ENCODE results near the gene YAF2.

Gene YAF2

DNA sequence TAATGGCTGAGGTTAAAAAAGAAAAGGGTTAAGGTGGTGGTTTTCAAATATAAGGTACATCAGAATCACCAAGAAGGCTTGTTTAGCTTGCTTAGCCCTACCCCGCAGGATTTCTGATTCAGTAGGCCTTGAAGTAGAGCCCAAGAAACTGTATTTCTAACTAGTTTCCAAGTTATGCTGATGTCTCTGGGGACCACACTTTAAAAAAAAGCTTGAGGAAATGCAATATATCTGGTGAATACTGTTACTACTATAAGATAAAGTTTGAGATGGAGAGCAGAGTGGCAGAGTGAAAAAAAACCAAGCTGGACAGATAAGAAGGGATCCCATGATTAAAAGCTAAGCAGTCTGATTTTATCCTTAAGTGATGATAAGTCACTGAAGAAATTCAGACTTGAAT, 75.1 kb downstream of the YAF2 start:
- H3K36me3 ChIP-seq: peaks cover 20% of the 10 kb centered on the region
- H3K27me3 ChIP-seq: no peaks in the 10 kb centered on the region
- no peaks in the 10 kb centered on the region for H3K9me3 ChIP-seq
- H3K27ac ChIP-seq: no peak overlapping the region
- TF ChIP-seq CTCF (IDR thresholded peaks at IDR 0.05): no peak
- H3K4me3 ChIP-seq (ENCODE audit: low read depth in 1 of 2, low read length in 1 of 2): no peak overlapping the region
- no peaks in the 10 kb centered on the region for H3K4me1 ChIP-seq (ENCODE audit: control insufficient read depth in 1 of 2, insufficient read depth in 1 of 2, low read depth in 1 of 2, low read length in 1 of 2)

- Histone ChIP-seq H3K27me3 (no peaks in the 10 kb centered on the region), H3K27ac (no peak overlapping the region), H3K36me3 (peaks cover 20% of the 10 kb centered on the region), H3K4me3 (ENCODE audit: low read depth in 1 of 2, low read length in 1 of 2) (no peak overlapping the region), H3K9me3 (no peaks in the 10 kb centered on the region), H3K4me1 (ENCODE audit: control insufficient read depth in 1 of 2, insufficient read depth in 1 of 2, low read depth in 1 of 2, low read length in 1 of 2) (no peaks in the 10 kb centered on the region)
- no peak for TF ChIP-seq CTCF (IDR thresholded peaks at IDR 0.05)
Measured at GRCh38 chr12:42162193-42162592, 75.9 kb downstream of the YAF2 start.

- TF ChIP-seq CTCF (IDR thresholded peaks at IDR 0.05): no peak
- H3K27me3 ChIP-seq: no peaks in the 10 kb centered on the region
- H3K9me3 ChIP-seq: no peaks in the 10 kb centered on the region
- H3K4me3 ChIP-seq (ENCODE audit: low read depth in 1 of 2, low read length in 1 of 2): no peak overlapping the region
- peaks cover 20% of the 10 kb centered on the region for H3K36me3 ChIP-seq
- H3K27ac ChIP-seq: no peak overlapping the region
- no peaks in the 10 kb centered on the region for H3K4me1 ChIP-seq (ENCODE audit: control insufficient read depth in 1 of 2, insufficient read depth in 1 of 2, low read depth in 1 of 2, low read length in 1 of 2)
Measured at GRCh38 chr12:42161529-42161928, 76.5 kb downstream of the YAF2 start.

DNA sequence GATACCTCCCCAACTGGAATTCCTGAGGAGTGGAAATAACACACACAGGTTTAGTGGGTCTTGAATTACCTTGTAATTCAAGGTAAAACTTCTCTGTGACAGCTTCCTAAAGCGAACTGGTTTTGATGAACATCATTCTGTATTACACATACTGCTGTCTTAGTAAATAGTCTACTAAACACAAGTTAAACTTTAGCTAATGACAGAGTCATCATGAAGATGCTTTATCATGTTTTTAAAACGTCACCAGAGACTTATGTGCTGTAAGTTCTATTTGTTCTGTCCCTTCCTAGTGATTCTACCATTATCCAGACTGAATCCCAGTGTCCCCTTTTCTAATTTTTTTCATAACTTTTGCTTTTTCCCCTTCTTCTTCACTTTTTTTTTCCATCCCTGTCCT, 81.8 kb downstream of the YAF2 start:
- Histone ChIP-seq H3K9me3 (no peaks in the 10 kb centered on the region), H3K36me3 (peaks cover 19% of the 10 kb centered on the region), H3K27me3 (no peaks in the 10 kb centered on the region), H3K4me1 (ENCODE audit: control insufficient read depth in 1 of 2, insufficient read depth in 1 of 2, low read depth in 1 of 2, low read length in 1 of 2) (no peaks in the 10 kb centered on the region), H3K27ac (no peak overlapping the region), H3K4me3 (ENCODE audit: low read depth in 1 of 2, low read length in 1 of 2) (no peak overlapping the region)
- TF ChIP-seq CTCF (IDR thresholded peaks at IDR 0.05): no peak

- no peak for TF ChIP-seq CTCF (IDR thresholded peaks at IDR 0.05)
- Histone ChIP-seq H3K4me1 (ENCODE audit: control insufficient read depth in 1 of 2, insufficient read depth in 1 of 2, low read depth in 1 of 2, low read length in 1 of 2) (peaks cover 20 to 26% of the 10 kb centered on the region in 2 experiments), H3K36me3 (no peaks in the 10 kb centered on the region), H3K27ac (peak overlapping the region; percentile 89), H3K27me3 (no peaks in the 10 kb centered on the region), H3K4me3 (ENCODE audit: low read depth in 1 of 2, low read length in 1 of 2) (peak overlapping the region in 1 of 2 experiments; percentile 76), H3K9me3 (no peaks in the 10 kb centered on the region)
Measured at GRCh38 chr12:42145552-42146215, 92.4 kb downstream of the YAF2 start.

Data from neutrophil (primary cell).